Activated CD4-positive, alpha-beta T cell treated with anti-CD3 and anti-CD28 coated beads, Interleukin-2, amount 10 ng/mL, durations not matched to agents 7 days and 5 days (primary cell): ENCODE data around the gene KTI12. TPM values are rescaled to one million over a fixed set of nuclear protein-coding genes. Genes with fewer than 3 reads are reported as not detected.
"Not testable (repeated sequence)": the region's sequence is repeated elsewhere in the genome, so short reads cannot be mapped to it uniquely, and the experiment has no call there.

Experiments used
- CTCF ChIA-PET: fragments of 350-600 bp; sonication (Branson Sonifier 250); formaldehyde crosslinking; loops from one replicate; lab custom pipeline; 2021; ENCODE audit warnings: antibody characterized with exemption; lab: Charles Lee
- POLR2A ChIA-PET: fragments of 350-600 bp; sonication (Branson Sonifier 250); formaldehyde crosslinking; loops from one replicate; lab custom pipeline; 2021; ENCODE audit warnings: antibody characterized with exemption; lab: Charles Lee
- DNase-seq: peaks from one replicate; pipeline ENCODE4 v3.0.0-alpha.2; 2020
- H3K27ac Mint-ChIP-seq: one replicate; pipeline ENCODE4 v1.8.0; 2021; ENCODE audit warnings: mild to moderate bottlenecking, moderate library complexity, mixed read lengths
- H3K27me3 Mint-ChIP-seq: one replicate; pipeline ENCODE4 v1.8.0; 2021; ENCODE audit warnings: mixed read lengths
- H3K36me3 Mint-ChIP-seq: one replicate; pipeline ENCODE4 v1.8.0; 2021; ENCODE audit warnings: low read depth, mixed read lengths
- H3K4me1 Mint-ChIP-seq: one replicate; pipeline ENCODE4 v1.8.0; 2021; ENCODE audit warnings: mixed read lengths
- H3K4me3 Mint-ChIP-seq: one replicate; pipeline ENCODE4 v1.8.0; 2021; ENCODE audit warnings: mild to moderate bottlenecking, moderate library complexity, mixed read lengths
- H3K9me3 Mint-ChIP-seq: one replicate; pipeline ENCODE4 v1.8.0; 2021; ENCODE audit warnings: mixed read lengths
- total RNA-seq, 2 experiments: library from RNA; stranded (reverse); gene quantifications; one replicate each; pipeline ENCODE4 v1.2.3, GENCODE V29; 2021

KTI12 gene, protein sequence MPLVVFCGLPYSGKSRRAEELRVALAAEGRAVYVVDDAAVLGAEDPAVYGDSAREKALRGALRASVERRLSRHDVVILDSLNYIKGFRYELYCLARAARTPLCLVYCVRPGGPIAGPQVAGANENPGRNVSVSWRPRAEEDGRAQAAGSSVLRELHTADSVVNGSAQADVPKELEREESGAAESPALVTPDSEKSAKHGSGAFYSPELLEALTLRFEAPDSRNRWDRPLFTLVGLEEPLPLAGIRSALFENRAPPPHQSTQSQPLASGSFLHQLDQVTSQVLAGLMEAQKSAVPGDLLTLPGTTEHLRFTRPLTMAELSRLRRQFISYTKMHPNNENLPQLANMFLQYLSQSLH
- 10 to 100 TPM in 1 of 2 experiments, 1 to 10 TPM in 1; 7.7 to 12.9 TPM for total RNA-seq

DNA sequence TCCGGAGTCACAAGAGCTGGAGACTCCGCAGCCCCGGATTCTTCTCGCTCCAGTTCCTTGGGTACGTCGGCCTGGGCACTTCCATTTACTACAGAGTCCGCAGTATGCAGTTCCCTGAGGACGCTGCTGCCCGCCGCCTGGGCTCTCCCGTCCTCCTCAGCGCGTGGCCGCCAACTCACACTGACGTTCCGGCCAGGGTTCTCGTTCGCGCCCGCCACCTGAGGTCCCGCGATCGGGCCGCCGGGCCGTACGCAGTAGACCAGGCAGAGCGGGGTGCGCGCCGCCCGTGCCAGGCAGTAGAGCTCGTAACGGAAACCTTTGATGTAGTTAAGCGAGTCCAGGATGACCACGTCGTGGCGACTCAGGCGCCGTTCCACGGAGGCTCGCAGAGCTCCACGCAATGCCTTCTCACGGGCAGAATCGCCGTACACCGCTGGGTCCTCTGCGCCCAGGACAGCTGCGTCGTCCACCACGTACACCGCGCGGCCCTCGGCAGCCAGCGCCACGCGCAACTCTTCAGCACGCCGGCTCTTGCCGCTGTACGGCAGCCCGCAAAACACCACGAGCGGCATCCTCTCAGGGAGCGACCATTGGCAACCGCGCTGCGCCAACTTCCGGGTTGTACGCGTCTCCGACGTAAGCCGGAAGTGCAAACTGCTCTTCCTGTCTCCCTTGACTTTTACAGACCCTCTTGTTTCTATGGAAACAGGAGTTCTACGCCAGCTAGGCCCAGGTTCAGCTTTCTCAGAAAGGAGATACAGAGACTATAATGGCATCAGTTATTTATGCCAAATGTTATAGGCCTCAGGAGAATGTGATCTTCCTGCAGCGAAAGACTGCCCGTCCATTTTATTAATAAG lies at the start of gene KTI12:
TSS of gene KTI12 (minus strand) at position 621 of the 860 bp plus-strand sequence. CDS start at position 572, 49 bp downstream.
- no peaks in the 10 kb centered on the region for H3K27me3 Mint-ChIP-seq
- peaks cover 28% of the 10 kb centered on the region for H3K4me1 Mint-ChIP-seq
- H3K9me3 Mint-ChIP-seq = no peaks in the 10 kb centered on the region
- peak within 1 kb of the TSS; percentile 93 for H3K4me3 Mint-ChIP-seq
- ChIA-PET POLR2A (no interaction called here), CTCF (no interaction called here)
- H3K36me3 Mint-ChIP-seq = peaks cover 33% of the 10 kb centered on the region
- peak; percentile 94 for DNase-seq
- peak within 1 kb of the TSS; percentile 97 for H3K27ac Mint-ChIP-seq

- H3K36me3 Mint-ChIP-seq = peaks cover 8% of the 10 kb centered on the region
- H3K27ac Mint-ChIP-seq = no peak overlapping the region
- H3K4me3 Mint-ChIP-seq = no peak overlapping the region
- ChIA-PET POLR2A (no interaction called here), CTCF (interaction anchor here (0.6 kb wide), 2 partner anchors 646 to 969 kb away, joined by 3 to 4 read pairs; partner anchors contain the start of gene ZYG11B)
- no peaks in the 10 kb centered on the region for H3K9me3 Mint-ChIP-seq
- no peaks in the 10 kb centered on the region for H3K27me3 Mint-ChIP-seq
- no peaks in the 10 kb centered on the region for H3K4me1 Mint-ChIP-seq
- no peak for DNase-seq
Measured at GRCh38 chr1:52080014-52080415, 46.4 kb upstream of the KTI12 start.

GRCh38 chr1:52077277-52077676 lies 43.7 kb upstream of the KTI12 start:
- POLR2A ChIA-PET, H3K36me3 Mint-ChIP-seq, H3K4me1 Mint-ChIP-seq, H3K27me3 Mint-ChIP-seq, H3K4me3 Mint-ChIP-seq, DNase-seq, H3K9me3 Mint-ChIP-seq: not testable (repeated sequence)
- CTCF ChIA-PET = interaction anchor here (0.7 kb wide), 2 partner anchors 9 to 18 kb away, joined by 3 read pairs; no protein-coding TSS in a partner anchor
- peak overlapping the region; percentile 25 for H3K27ac Mint-ChIP-seq

GRCh38 chr1:52072291-52072690 lies 38.7 kb upstream of the KTI12 start:
- Mint-ChIP-seq H3K27ac (no peak overlapping the region), H3K4me1 (peaks cover 11% of the 10 kb centered on the region), H3K36me3 (peaks cover 16% of the 10 kb centered on the region), H3K9me3 (no peaks in the 10 kb centered on the region), H3K27me3 (no peaks in the 10 kb centered on the region), H3K4me3 (no peak overlapping the region)
- CTCF ChIA-PET = interaction anchor here (0.5 to 1.6 kb wide), 4 partner anchors 27 to 515 kb away, joined by 3 to 8 read pairs (median 4); no protein-coding TSS in a partner anchor
- DNase-seq = no peak
- POLR2A ChIA-PET = no interaction called here

DNA sequence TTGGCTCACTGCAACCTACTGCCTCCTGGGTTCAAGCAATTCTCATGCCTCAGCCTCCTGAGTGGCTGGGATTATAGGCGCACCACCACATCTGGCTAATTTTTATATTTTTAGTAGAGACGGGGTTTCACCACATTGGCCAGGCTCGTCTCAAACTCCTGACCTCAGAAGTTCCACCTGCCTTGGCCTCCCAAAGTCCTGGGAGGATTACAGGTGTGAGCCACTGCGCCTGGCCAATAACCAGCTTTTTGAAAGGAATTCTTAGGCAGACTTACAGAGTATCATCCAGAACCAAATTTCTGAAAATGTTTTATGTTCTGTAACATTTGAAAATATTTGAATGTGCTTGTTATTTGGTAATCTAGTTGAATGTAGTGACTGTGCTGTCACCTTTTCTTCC lies 37.1 kb upstream of the KTI12 start:
- no peak overlapping the region for H3K27ac Mint-ChIP-seq
- POLR2A ChIA-PET = no interaction called here
- peaks cover 11% of the 10 kb centered on the region for H3K4me1 Mint-ChIP-seq
- no peak overlapping the region for H3K4me3 Mint-ChIP-seq
- no peaks in the 10 kb centered on the region for H3K27me3 Mint-ChIP-seq
- no peaks in the 10 kb centered on the region for H3K9me3 Mint-ChIP-seq
- peaks cover 20% of the 10 kb centered on the region for H3K36me3 Mint-ChIP-seq
- no peak for DNase-seq
- CTCF ChIA-PET = interaction anchor here (0.9 kb wide), 1 partner anchor 72 kb away, joined by 5 read pairs; the partner anchor contains the start of gene ZFYVE9

DNA sequence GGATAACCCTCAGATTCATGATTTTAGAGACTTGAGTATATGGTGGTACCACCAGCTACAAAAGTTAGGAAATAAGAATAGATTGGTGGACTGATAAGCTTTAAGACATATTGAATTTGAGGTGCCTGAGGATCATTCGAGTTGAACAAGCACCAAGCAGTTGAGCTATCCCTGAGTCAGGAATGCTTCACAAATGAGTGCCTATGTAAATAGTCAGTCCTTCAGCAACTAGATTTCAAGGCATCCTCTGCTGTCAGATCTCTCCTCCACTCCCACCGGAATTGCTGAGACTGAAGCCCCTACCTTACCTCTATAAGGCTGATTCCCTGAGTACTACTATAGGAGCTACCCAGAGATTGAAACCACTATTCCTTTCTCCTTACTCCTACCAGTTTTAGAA lies 29.6 kb upstream of the KTI12 start:
- no peak overlapping the region for H3K27ac Mint-ChIP-seq
- H3K4me1 Mint-ChIP-seq = peaks cover 23% of the 10 kb centered on the region
- ChIA-PET POLR2A (no interaction called here), CTCF (no interaction called here)
- DNase-seq = no peak
- peaks cover 45% of the 10 kb centered on the region for H3K36me3 Mint-ChIP-seq
- no peaks in the 10 kb centered on the region for H3K9me3 Mint-ChIP-seq
- no peaks in the 10 kb centered on the region for H3K27me3 Mint-ChIP-seq
- H3K4me3 Mint-ChIP-seq = no peak overlapping the region

GRCh38 chr1:52060822-52061221 lies 27.2 kb upstream of the KTI12 start:
- CTCF ChIA-PET = interaction anchor here (0.6 to 1.6 kb wide), 5 partner anchors 12 to 564 kb away, joined by 3 to 4 read pairs (median 3); no protein-coding TSS in a partner anchor

GRCh38 chr1:52059888-52060287 lies 26.3 kb upstream of the KTI12 start:
- Mint-ChIP-seq H3K4me3 (no peak overlapping the region), H3K4me1 (peaks cover 33% of the 10 kb centered on the region), H3K9me3 (no peaks in the 10 kb centered on the region), H3K27me3 (no peaks in the 10 kb centered on the region), H3K27ac (no peak overlapping the region), H3K36me3 (peaks cover 34% of the 10 kb centered on the region)
- ChIA-PET CTCF (interaction anchor here (1.3 to 1.6 kb wide), 3 partner anchors 11 to 173 kb away, joined by 3 to 4 read pairs (median 3); no protein-coding TSS in a partner anchor), POLR2A (no interaction called here)
- DNase-seq = no peak

More at GRCh38 chr1:52060822-52061221, 27.2 kb upstream of the KTI12 start:
- H3K4me3 Mint-ChIP-seq = no peak overlapping the region
- H3K9me3 Mint-ChIP-seq = no peaks in the 10 kb centered on the region
- no peak for DNase-seq
- peaks cover 37% of the 10 kb centered on the region for H3K36me3 Mint-ChIP-seq
- no peaks in the 10 kb centered on the region for H3K27me3 Mint-ChIP-seq
- peaks cover 33% of the 10 kb centered on the region for H3K4me1 Mint-ChIP-seq
- H3K27ac Mint-ChIP-seq = no peak overlapping the region
- POLR2A ChIA-PET = no interaction called here

DNA sequence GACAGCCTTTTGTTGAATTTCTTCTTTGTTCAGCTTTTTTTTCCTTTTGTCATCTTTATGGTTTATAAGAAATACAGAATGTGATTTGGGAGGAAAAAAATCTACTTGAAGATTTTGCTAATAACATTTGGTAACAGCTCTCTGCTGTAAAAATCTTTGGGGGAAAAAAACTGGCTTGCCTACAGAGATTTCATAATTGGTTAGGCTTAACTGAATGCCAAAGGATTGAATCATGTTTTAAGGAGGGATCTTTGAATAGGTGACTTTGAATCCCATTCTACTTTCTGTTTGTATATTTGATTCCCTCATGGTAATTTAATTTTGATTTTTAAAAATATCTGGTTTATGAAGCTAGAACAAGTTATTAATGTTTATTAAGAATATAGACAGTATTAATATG lies 25.7 kb upstream of the KTI12 start:
- Mint-ChIP-seq H3K4me3 (no peak overlapping the region), H3K36me3 (peaks cover 34% of the 10 kb centered on the region), H3K9me3 (no peaks in the 10 kb centered on the region), H3K27me3 (no peaks in the 10 kb centered on the region), H3K4me1 (peaks cover 34% of the 10 kb centered on the region), H3K27ac (no peak overlapping the region)
- CTCF ChIA-PET = interaction anchor here (1.4 to 1.6 kb wide), 2 partner anchors 11 to 14 kb away, joined by 3 to 4 read pairs; no protein-coding TSS in a partner anchor
- DNase-seq = no peak
- POLR2A ChIA-PET = no interaction called here

GRCh38 chr1:52057876-52058415 lies 24.3 kb upstream of the KTI12 start:
- Mint-ChIP-seq H3K27me3 (no peaks in the 10 kb centered on the region), H3K27ac (peak overlapping the region; percentile 51), H3K4me3 (peak overlapping the region; percentile 97), H3K4me1 (peaks cover 40% of the 10 kb centered on the region), H3K9me3 (no peaks in the 10 kb centered on the region), H3K36me3 (peaks cover 29% of the 10 kb centered on the region)
- DNase-seq = no peak
- ChIA-PET CTCF (no interaction called here), POLR2A (no interaction called here)

- CTCF ChIA-PET = interaction anchor here (1.7 kb wide), 1 partner anchor 8 kb away, joined by 5 read pairs; no protein-coding TSS in a partner anchor
- H3K27ac Mint-ChIP-seq = peak overlapping the region; percentile 94
- H3K27me3 Mint-ChIP-seq = no peaks in the 10 kb centered on the region
- H3K9me3 Mint-ChIP-seq = no peaks in the 10 kb centered on the region
- peak overlapping the region; percentile 97 for H3K4me3 Mint-ChIP-seq
- no peak for DNase-seq
- peaks cover 46% of the 10 kb centered on the region for H3K4me1 Mint-ChIP-seq
- POLR2A ChIA-PET = no interaction called here
- H3K36me3 Mint-ChIP-seq = peaks cover 24% of the 10 kb centered on the region
Measured at GRCh38 chr1:52057255-52057654, 23.6 kb upstream of the KTI12 start.

GRCh38 chr1:52056937-52057231 lies 23.3 kb upstream of the KTI12 start:
- no peaks in the 10 kb centered on the region for H3K9me3 Mint-ChIP-seq
- peak overlapping the region; percentile 94 for H3K27ac Mint-ChIP-seq
- H3K4me3 Mint-ChIP-seq = peak overlapping the region; percentile 97
- no peaks in the 10 kb centered on the region for H3K27me3 Mint-ChIP-seq
- CTCF ChIA-PET = interaction anchor here (1.7 kb wide), 1 partner anchor 8 kb away, joined by 5 read pairs; no protein-coding TSS in a partner anchor
- H3K36me3 Mint-ChIP-seq = peaks cover 23% of the 10 kb centered on the region
- DNase-seq = no peak
- peaks cover 46% of the 10 kb centered on the region for H3K4me1 Mint-ChIP-seq
- POLR2A ChIA-PET = no interaction called here
